Lower lobe of right lung (tissue), 2 donors: ENCODE data around the gene MAP3K10. TPM values are rescaled to one million over a fixed set of nuclear protein-coding genes. Genes with fewer than 3 reads are reported as not detected.

Source experiments
- ATAC-seq, 2 donors: fragments of 200-7000 bp; cut with Tn5 transposase; one replicate each; pipeline ENCODE4 v1.9.1; 2020 to 2022; ENCODE audit warnings: mild to moderate bottlenecking in 2 of 2, moderate library complexity in 2 of 2
- DNase-seq: peaks from one replicate; pipeline ENCODE4 v3.0.0-alpha.2; 2020
- H3K27ac ChIP-seq: fragments of 200-600 bp; one replicate; pipeline ENCODE4 v1.8.0; 2022
- H3K27me3 ChIP-seq: fragments of 200-600 bp; one replicate; pipeline ENCODE4 v1.8.0; 2022; ENCODE audit warnings: low read depth
- H3K36me3 ChIP-seq: fragments of 200-600 bp; one replicate; pipeline ENCODE4 v1.8.0; 2022; ENCODE audit warnings: mild to moderate bottlenecking
- H3K4me1 ChIP-seq: fragments of 200-600 bp; one replicate; pipeline ENCODE4 v1.8.0; 2022
- H3K4me3 ChIP-seq: fragments of 200-600 bp; one replicate; pipeline ENCODE4 v1.8.0; 2022; ENCODE audit warnings: mild to moderate bottlenecking
- H3K9me3 ChIP-seq: fragments of 200-600 bp; one replicate; pipeline ENCODE4 v1.8.0; 2022
- intact Hi-C: fragments of 100-400 bp; cut with DNase I; formaldehyde crosslinking; loops from one replicate; pipeline ENCODE4 v1.11.0; 2022
- total RNA-seq: library from RNA; stranded (reverse); fragmentation: NEBNext Ultra II Directional; extraction: Animal tissue kit (Norgen Biotek cat#: 25700); gene quantifications from one replicate; pipeline ENCODE4 v1.2.1, GENCODE V29; 2021
- TF ChIP-seq, protein P1 (sequence below): fragments of 200-600 bp; IDR thresholded peaks from one replicate; pipeline ENCODE4 v1.8.0; 2022; ENCODE audit warnings: antibody characterized with exemption, mild to moderate bottlenecking
- donor health status: DM: no; HTN: yes; CAD: no; lungs with severe emphysema.

The MAP3K10 gene
- total RNA-seq, 1 donor from 2014 or later, result 17.4 TPM

DNA sequence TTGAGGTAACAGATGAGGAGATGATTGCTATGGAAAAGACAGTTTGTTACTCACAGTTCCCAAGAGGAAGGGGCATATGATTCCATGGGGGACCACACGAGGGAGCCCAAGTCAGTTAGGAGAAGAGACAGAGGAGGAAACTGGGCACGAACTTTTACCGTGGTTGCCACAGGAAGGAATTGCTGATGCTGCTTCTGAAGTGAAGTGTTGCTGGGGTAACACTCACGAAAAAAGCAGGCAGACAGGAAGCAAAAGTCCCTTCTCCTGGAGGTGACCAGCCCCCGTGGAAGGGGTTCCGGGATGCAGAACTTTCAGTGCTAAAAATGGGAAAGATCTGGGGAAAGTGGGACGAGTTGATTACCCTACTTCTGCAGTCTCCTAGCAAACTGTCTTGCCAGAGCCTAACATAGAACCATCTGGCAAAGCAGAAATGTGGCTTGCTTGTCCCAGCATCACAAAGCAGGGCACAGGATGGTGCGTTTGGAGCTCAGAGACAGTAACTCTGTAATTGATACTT is 35.4 kb upstream of the MAP3K10 start:
- Histone ChIP-seq H3K9me3 (no peaks in the 10 kb centered on the region), H3K36me3 (no peaks in the 10 kb centered on the region), H3K27ac (no peak overlapping the region), H3K4me3 (no peak overlapping the region), H3K27me3 (no peaks in the 10 kb centered on the region), H3K4me1 (no peaks in the 10 kb centered on the region)
- ATAC-seq, result no peak
- no peak for DNase-seq
- TF ChIP-seq, protein P1, sequence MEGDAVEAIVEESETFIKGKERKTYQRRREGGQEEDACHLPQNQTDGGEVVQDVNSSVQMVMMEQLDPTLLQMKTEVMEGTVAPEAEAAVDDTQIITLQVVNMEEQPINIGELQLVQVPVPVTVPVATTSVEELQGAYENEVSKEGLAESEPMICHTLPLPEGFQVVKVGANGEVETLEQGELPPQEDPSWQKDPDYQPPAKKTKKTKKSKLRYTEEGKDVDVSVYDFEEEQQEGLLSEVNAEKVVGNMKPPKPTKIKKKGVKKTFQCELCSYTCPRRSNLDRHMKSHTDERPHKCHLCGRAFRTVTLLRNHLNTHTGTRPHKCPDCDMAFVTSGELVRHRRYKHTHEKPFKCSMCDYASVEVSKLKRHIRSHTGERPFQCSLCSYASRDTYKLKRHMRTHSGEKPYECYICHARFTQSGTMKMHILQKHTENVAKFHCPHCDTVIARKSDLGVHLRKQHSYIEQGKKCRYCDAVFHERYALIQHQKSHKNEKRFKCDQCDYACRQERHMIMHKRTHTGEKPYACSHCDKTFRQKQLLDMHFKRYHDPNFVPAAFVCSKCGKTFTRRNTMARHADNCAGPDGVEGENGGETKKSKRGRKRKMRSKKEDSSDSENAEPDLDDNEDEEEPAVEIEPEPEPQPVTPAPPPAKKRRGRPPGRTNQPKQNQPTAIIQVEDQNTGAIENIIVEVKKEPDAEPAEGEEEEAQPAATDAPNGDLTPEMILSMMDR, result no peak
- intact Hi-C loops, result no loop called here

DNA sequence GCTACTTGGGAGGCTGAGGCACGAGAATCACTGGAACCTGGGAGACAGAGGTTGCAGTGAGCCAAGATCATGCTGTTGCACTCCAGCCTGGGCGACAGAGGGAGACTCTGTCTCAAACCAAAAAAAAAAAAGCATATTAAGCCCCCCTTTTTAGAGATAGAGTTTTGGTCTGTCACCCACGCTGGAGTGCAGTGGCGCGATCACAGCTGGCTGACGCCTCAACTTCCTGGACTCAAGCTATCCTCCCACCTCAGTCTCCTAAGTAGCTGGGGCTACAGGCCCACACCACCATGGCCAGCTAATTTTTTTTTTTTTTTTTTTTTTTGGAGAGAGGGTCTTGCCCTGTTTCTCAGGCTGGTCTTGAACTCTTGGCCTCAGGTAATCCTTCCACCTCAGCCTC is 34.2 kb upstream of the MAP3K10 start:
- no peaks in the 10 kb centered on the region for H3K9me3 ChIP-seq
- H3K27me3 ChIP-seq, result no peaks in the 10 kb centered on the region
- intact Hi-C loops, result no loop called here
- H3K4me1 ChIP-seq, result no peaks in the 10 kb centered on the region
- no peak overlapping the region for H3K27ac ChIP-seq
- H3K4me3 ChIP-seq, result no peak overlapping the region
- ATAC-seq, result no peak
- TF ChIP-seq, protein P1, result no peak
- no peaks in the 10 kb centered on the region for H3K36me3 ChIP-seq
- no peak for DNase-seq

DNA sequence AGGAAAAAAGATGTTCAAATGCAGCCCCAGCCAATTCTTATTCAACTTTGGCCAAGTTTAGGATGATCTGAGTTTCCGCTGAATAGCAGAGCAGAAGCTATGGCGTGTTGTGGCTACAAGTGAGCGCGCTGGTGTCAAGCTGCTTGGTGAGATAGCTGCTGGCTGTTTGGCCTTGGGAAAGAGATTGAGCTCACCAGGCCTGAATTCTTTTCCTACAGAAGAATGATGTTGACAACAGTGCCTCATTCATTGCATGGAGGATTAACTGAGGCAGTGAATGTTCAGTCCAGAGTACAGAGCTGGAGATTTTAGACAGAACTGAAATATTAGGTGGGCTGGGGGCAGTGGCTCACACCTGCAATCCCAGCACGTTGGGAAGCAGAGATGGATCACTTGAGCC is 31.5 kb upstream of the MAP3K10 start:
- Histone ChIP-seq H3K27ac (no peak overlapping the region), H3K27me3 (no peaks in the 10 kb centered on the region), H3K36me3 (no peaks in the 10 kb centered on the region), H3K4me1 (no peaks in the 10 kb centered on the region), H3K4me3 (no peak overlapping the region), H3K9me3 (no peaks in the 10 kb centered on the region)
- ATAC-seq, result no peak
- TF ChIP-seq, protein P1, result no peak
- no peak for DNase-seq
- intact Hi-C loops, result no loop called here

GRCh38 chr19:40162104-40162503 is 29.1 kb upstream of the MAP3K10 start:
- Histone ChIP-seq H3K36me3 (no peaks in the 10 kb centered on the region), H3K4me3 (no peak overlapping the region), H3K9me3 (no peaks in the 10 kb centered on the region), H3K27ac (no peak overlapping the region), H3K4me1 (no peaks in the 10 kb centered on the region), H3K27me3 (no peaks in the 10 kb centered on the region)
- intact Hi-C loops, result no loop called here
- DNase-seq, result no peak
- no peak for ATAC-seq
- TF ChIP-seq, protein P1, result no peak

DNA sequence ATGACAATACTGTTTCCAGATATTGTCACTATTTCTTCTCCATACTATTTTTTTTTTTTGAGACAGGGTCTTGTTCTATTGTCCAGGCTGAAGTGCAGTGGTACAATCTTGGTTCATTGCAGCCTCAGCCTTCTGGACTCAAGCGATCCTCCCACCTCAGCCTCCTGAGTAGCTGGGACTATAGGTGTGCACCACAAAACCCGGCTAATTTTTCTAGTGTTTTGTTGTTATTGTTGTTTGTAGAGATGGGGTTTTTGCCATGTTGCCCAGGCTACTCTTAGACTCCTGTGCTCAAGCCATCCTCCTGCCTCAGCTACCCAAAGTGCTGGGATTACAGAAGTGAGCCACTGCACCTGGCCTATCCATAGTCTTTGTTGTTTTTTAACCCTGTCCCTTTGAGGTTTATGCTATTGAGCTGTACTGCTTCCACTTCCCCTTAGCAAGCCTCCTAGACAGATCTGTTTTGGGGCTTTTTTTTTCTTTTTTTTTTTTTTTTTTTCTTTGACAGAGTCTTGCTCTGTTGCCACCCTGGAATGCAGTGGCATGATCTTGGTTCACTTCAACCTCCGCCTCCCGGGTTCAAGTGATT is 27.6 kb upstream of the MAP3K10 start:
- DNase-seq (no peak), ATAC-seq (no peak)
- no peaks in the 10 kb centered on the region for H3K4me1 ChIP-seq
- no peak overlapping the region for H3K4me3 ChIP-seq
- no peak overlapping the region for H3K27ac ChIP-seq
- intact Hi-C loops, result no loop called here
- no peaks in the 10 kb centered on the region for H3K9me3 ChIP-seq
- TF ChIP-seq, protein P1, result no peak
- peaks cover 5% of the 10 kb centered on the region for H3K27me3 ChIP-seq
- no peaks in the 10 kb centered on the region for H3K36me3 ChIP-seq
